ENCODE measurements around the gene UGT3A1. TPM values are rescaled to one million over a fixed set of nuclear protein-coding genes. Genes with fewer than 3 reads are reported as not detected.

The UGT3A1 gene
- total RNA-seq, 4 donors from 2014 or later, result not detected

GRCh38 chr5:35926389-35927051, 64.7 kb downstream of the UGT3A1 start:
- TF ChIP-seq CTCF (IDR thresholded peaks at IDR 0.05), result peak in 2 of 3 donors; percentile 52 to 90
- ATAC-seq (ENCODE audit: low FRiP score) (no peak), DNase-seq (ENCODE audit: low spot score) (peak; percentile 32)

- DNase-seq (ENCODE audit: low spot score) (peak; percentile 37), ATAC-seq (ENCODE audit: low FRiP score) (peak; percentile 77)
- no peak for TF ChIP-seq CTCF (IDR thresholded peaks at IDR 0.05)
Measured at GRCh38 chr5:35924950-35925722, 66.1 kb downstream of the UGT3A1 start.

- TF ChIP-seq CTCF (IDR thresholded peaks at IDR 0.05), result no peak
- ATAC-seq (ENCODE audit: low FRiP score) (no peak), DNase-seq (ENCODE audit: low spot score) (no peak)
Measured at GRCh38 chr5:35924122-35924949, 66.9 kb downstream of the UGT3A1 start.

GRCh38 chr5:35922468-35922867, 68.7 kb downstream of the UGT3A1 start:
- no peak for DNase-seq (ENCODE audit: low spot score)
- ATAC-seq (ENCODE audit: low FRiP score), result no peak
- TF ChIP-seq CTCF (IDR thresholded peaks at IDR 0.05), result no peak

DNA sequence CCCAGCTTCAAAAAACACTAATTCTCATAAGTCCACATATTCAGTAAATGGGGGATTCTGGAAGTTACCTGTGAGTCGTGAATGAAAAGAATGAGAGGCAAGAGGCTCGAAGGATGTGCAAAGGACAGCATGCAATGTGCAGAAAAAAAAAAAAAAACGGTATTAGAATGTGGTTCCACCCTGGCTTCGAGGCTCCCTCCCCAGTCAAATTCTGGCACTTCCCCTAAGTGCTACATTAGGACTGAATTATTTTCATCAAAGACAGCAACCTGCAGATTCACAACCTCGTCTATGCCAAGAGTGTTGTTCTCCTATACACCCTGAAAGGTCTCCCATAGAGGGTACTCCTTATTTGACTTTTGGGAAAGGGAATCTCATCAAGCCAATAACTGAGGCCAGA, 69.3 kb downstream of the UGT3A1 start:
- no peak for DNase-seq (ENCODE audit: low spot score)

GRCh38 chr5:35920890-35921289, 70.3 kb downstream of the UGT3A1 start:
- no peak for TF ChIP-seq CTCF (IDR thresholded peaks at IDR 0.05)
- ATAC-seq (ENCODE audit: low FRiP score), result no peak
- no peak for DNase-seq (ENCODE audit: low spot score)

More for the DNA sequence above, 69.3 kb downstream of the UGT3A1 start:
- no peak for TF ChIP-seq CTCF (IDR thresholded peaks at IDR 0.05)
- ATAC-seq (ENCODE audit: low FRiP score), result no peak

Data from omental fat pad (tissue), 4 donors.